ELR (cell line): Measurements from ENCODE around the gene ZMYM4.
"Not testable (repeated sequence)": the region's sequence is repeated elsewhere in the genome, so short reads cannot be mapped to it uniquely, and the experiment has no call there.

Experiments
- DNase-seq: peaks from one replicate; pipeline ENCODE4 v3.0.0-alpha.2; 2015; ENCODE audit warnings: low read depth

Gene ZMYM4

GRCh38 chr1:35326246-35326866 lies 57.8 kb downstream of the ZMYM4 start:
- DNase-seq: no peak

GRCh38 chr1:35331618-35332017 lies 63.1 kb downstream of the ZMYM4 start:
- DNase-seq: not testable (repeated sequence)

DNA sequence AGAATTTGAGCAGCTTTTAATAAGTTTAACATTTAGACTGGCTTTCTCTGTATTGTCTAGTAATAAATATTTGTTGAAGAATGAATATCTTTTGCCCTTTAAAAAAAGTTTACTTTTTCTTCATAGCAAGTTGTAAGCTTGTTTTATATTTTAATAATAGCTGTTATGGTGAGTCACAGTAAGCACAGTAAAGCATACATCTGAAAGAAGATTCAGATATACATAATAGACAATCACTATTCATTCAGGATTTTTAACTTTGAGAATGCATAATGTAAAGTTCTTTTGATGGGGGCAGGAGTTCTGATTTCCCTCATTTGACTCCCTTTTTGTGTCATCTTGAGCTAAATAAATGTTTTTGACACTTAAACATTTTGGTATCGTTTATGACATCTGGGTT lies 66.0 kb downstream of the ZMYM4 start:
- DNase-seq: no peak

- DNase-seq: no peak
These were observed 72.0 kb downstream of the ZMYM4 start for GRCh38 chr1:35340519-35340918.

DNA sequence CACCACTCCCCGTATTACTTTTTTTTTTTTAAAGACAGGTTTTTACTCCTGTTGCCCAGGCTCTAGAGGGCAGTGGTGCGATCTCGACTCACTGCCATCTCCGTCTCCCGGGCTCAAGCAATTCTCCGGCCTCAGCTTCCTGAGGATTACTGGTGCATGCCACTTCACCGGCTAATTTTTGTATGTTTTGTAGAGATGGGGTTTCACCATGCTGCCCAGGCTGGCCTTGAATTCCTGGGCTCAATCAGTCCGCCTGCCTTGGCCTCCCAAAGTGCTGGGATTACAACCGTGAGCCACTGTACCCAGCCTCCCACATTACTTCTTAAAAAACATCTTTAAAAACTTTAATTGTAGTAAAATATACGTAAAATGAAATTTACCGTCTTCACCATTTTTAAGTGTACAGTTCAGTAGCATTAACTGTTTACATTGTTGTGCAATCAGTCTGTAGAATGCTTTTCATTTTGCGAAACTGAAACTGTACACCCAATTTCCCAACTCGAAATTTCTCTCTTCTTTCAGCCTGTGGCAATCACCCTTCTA lies 77.0 kb downstream of the ZMYM4 start:
- DNase-seq: no peak

- no peak for DNase-seq
These were observed 82.4 kb downstream of the ZMYM4 start for GRCh38 chr1:35350872-35351271.

GRCh38 chr1:35359995-35360394 lies 91.5 kb downstream of the ZMYM4 start:
- DNase-seq: no peak

DNA sequence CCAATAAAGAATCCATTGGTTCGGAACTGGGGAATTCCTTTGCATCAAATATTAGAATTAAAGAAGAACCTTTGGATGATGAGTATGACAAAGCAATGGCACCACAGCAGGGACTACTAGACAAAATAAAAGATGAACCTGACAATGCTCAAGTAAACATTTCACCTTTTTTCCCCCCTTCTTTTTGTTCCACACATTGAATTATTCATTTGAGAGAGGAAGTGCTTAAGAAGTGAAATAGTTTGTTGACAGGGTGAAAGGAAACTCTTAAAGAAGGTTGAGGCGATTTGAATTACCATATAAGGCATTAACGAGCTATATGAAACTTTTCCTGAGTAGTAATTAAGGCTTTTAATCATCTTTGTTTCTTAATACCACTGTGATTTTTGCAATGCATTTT lies 93.1 kb downstream of the ZMYM4 start:
- no peak for DNase-seq

DNA sequence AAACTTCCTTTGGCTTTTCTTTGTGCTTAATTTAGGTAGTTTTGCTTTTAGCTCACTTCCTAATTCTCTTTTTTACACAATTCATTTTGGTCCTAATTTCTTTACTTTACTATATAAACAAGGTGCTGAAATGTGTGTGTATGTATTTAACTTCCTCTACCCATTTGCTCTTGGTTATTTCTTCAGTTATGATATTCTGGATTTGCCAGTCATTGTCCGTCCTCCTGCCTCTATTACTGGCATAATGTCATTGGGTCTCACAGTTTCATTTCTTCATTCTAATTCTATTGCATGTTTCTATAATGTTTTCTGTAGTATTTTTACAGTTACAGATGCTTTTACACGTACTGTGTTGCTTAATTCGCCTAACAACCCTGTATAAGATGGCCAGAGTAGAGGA lies 96.2 kb downstream of the ZMYM4 start:
- no peak for DNase-seq

DNA sequence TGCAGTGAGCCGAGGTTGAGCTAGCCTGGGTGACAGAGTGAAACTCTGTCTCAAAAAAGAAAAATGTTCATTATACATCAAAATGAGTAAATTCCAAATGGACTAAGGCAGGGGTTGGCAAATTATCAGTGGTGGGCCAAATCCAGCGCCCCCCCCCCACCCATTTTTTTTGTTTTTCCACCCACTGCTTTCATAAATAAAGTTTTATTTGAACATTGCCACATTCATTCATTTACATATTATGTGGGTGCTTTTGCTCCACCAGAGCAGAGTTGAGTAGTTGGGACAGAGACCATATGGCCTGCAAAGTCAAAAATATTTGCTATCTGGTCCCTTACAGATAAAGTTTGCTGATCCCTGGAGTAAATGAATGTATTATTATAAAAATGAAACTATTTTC lies 99.4 kb downstream of the ZMYM4 start:
- no peak for DNase-seq

DNA sequence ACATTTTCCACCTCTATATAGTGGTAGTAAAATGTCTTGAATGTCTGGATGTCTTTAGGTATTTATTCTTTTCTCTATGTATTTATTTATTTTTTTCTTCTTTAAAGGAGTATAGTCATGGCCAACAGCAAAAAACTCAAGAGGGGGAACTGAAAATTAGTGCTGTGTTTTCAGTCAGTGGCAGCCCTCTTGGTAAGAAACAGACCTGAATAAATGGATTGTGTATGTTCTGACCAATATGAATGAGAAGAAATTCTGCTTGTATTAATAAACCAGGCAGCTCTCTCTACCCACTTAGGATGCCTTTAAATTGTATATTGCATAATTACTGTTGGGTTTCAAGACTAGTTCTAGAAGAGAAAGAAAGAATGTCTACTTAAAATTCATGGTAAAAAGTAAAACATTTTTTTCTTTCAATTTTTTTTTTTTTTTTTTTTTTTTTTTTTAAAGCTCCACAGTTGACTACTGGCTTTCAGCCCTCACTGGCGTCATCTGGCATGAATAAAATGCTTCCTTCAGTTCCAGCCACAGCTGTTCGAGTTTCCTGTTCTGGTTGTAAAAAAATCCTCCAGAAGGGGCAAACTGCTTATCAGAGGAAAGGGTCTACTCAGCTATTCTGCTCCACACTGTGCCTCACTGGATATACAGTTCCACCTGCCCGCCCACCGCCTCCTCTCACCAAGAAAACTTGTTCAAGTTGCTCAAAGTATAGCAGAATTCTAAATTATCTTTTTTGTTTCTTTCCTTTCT lies 101.6 kb downstream of the ZMYM4 start:
- peak; percentile 32 for DNase-seq

DNA sequence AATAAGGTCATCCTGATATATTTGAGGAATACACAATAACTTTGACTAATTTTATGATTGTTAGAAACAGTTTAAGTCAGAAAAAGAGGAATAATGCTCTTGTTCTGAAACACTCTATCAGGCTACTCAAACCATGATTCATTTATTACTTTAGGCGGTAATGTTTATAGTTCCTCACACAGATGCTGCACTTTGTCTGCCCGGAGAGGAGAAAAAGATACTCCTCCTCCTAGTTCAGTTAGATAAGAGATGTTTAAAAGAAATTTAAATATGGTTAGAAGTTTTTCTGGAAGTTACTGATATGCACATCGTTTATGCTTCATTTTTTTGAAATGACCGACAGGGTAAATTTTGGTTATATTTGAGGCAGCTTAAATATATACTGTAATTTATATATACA lies 103.0 kb downstream of the ZMYM4 start:
- DNase-seq: no peak

DNA sequence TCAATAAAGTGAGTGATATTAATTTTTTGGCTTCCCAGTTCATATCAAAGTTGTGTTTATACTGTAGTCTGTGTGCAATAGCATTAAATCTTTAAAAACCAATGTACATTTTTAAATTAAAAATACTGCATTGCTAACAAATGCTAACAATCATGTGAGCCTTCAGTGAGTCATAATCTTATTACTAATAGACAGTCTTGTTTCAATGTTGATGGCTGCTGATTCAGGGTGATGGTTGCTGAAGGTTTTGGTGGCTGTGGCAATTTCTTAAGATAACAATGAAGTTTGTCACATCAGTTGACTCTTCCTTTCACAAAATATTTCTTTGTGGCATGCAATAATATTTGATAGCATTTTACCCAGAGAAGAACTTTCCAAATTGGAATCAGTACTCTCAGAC lies 109.0 kb downstream of the ZMYM4 start:
- peak; percentile 74 for DNase-seq

DNA sequence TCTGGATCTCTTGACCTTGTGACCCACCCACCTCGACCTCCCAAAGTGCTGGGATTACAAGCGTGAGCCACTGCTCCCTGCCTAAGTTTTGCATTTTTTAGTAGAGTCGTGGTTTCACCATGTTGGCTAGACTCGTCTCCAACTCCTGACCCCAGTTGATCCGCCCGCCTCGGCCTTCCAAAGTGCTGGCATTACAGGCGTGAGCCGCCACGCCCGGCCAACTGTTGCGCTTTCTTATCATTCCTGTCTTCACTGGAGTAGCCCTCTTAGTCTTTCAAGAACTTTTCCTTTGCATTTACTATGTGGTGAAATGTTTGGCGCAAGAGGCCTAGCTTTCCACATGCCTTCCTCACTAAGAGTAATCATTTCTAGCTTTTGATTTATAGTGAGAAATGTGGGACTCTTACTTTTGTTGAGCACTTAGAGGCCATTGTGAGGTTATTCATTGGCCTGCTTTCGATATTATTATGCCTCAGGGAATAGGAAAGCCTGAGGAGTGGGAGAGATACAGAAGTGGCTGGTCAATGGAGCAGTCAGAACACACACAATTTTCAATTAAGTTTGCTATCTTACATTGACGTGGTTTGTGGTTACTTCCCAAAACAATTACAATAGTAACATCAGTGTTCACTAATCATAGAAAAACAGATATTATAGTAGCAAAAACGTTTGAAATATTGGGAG lies 111.0 kb downstream of the ZMYM4 start:
- no peak for DNase-seq

DNA sequence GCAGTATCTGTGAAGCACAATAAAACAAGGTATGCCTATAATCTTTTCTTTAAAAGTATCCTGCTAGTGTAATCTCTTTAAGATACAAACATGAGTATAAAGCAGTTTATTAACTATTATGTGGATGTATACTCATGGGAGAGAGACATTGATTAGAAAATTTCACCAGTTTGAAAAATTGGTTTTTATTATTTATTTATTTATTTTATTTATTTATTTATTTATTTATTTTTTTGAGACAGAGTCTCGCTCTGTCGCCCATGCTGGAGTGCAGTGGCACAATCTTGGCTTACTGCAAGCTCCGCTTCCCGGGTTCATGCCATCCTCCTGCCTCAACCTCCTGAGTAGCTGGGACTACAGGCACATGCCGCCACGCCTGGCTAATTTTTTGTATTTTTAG lies 111.6 kb downstream of the ZMYM4 start:
- DNase-seq: not testable (repeated sequence)

DNA sequence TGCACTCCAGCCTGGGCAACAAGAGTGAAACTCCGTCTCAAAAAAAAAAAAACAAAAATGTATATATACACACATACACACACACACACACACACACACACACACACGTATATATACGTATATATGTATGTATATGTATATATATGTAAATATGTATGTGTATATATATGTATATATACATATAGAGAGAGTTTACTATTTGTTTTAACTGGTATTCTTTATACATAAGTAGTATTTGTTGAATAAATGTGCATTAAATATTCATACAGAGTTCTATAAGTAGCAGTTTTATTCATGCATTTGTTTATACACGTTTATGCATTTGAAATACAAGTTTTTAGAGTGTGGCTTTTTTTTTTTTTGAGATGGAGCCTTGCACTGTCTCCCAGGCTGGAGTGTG lies 113.6 kb downstream of the ZMYM4 start:
- no peak for DNase-seq

DNA sequence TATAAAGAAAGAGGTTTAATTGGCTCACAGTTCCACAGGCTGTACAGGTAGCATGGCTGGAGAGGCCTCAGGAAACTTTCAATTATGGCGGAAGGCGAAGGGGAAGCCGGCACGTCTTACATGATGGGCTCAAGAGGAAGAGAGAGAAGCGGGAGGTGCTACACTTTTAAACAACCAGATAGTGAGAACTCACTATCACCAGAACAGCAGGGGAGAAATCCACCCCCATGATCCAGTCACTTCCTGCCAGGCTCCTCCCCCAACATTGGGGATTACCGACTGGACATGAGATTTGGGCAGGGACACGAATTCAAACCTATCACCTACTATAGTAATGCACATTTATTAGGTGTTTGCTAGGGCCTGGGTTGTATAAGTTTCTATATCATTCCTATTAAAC lies 117.8 kb downstream of the ZMYM4 start:
- DNase-seq: no peak

DNA sequence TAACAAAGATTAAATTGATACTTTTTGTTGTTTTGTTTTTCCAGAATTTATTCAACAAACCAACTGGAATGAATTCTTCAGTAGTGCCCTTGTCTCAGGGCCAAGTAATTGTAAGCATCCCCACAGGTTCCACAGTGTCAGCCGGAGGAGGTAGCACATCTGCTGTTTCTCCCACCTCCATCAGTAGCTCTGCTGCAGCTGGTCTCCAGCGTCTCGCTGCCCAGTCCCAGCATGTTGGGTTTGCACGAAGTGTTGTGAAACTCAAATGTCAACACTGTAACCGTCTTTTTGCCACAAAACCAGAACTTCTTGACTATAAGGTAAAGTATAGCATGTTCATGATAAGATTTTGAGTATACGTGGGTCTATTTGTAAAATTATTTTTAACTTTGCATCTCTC lies 118.5 kb downstream of the ZMYM4 start:
- DNase-seq: no peak

GRCh38 chr1:35390600-35391494 lies 122.3 kb downstream of the ZMYM4 start:
- no peak for DNase-seq

GRCh38 chr1:35394386-35394785 lies 125.9 kb downstream of the ZMYM4 start:
- no peak for DNase-seq

DNA sequence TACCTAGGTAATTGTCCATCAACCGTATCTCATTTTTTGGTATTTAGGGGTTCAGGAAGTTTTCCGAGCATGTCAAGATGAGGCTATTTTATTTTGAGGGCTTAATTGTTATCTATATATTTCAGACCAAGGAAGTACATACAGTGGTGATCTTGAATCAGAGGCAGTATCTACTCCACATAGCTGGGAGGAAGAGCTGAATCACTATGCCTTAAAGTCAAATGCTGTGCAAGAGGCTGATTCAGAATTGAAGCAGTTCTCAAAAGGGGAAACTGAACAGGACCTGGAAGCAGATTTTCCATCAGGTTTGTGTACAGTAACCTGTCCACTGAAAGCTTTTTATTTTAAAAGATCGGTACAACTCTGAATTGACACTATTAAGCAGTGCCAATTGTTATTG lies 130.2 kb downstream of the ZMYM4 start:
- peak; percentile 37 for DNase-seq

- DNase-seq: no peak
These were observed 132.5 kb downstream of the ZMYM4 start for GRCh38 chr1:35401049-35401448.
